GM12878 (cell line): ENCODE measurements around the gene ANKDD1A. TPM values are rescaled to one million over a fixed set of nuclear protein-coding genes. Genes with fewer than 3 reads are reported as not detected.

ENCODE experiments used
- BHLHE40 ChIP-seq, 2 experiments: fragments of 450-650 bp in 1 of 2; IDR thresholded peaks; 2 replicates each; pipeline ENCODE4 v1.6.1; 2011 to 2017; ENCODE audit warnings: low read depth in 2 of 2, borderline replicate concordance in 1 of 2, improper control_type of control experiment in 1 of 2, low read length in 1 of 2, mild to moderate bottlenecking in 1 of 2
- CHD1 ChIP-seq: IDR thresholded peaks from 2 replicates; pipeline ENCODE4 v1.6.1; 2012; ENCODE audit warnings: low read depth, low read length, improper control_type of control experiment
- CTCF ChIP-seq, 3 experiments: IDR thresholded peaks in 2 of 3; conservative IDR thresholded peaks in 1 of 3; 2 replicates each; pipeline ENCODE4 v1.5.1; 2011; ENCODE audit warnings: low read depth in 3 of 3, low read length in 3 of 3, mild to moderate bottlenecking in 3 of 3, control low read depth in 2 of 3, moderate library complexity in 2 of 3, inconsistent platforms in 1 of 3, mixed read lengths in 1 of 3; ENCODE audit not compliant: control insufficient read depth in 2 of 3, insufficient read depth in 1 of 3; ENCODE audit errors: extremely low read depth in 1 of 3
- CUX1 ChIP-seq: IDR thresholded peaks from 2 replicates; pipeline ENCODE4 v1.6.1; 2012; ENCODE audit warnings: improper control_type of control experiment, low read depth, low read length; ENCODE audit not compliant: insufficient replicate concordance
- FOS ChIP-seq: IDR thresholded peaks from 3 replicates; pipeline ENCODE4 v1.6.1; 2011; ENCODE audit warnings: borderline replicate concordance; ENCODE audit not compliant: insufficient read length; ENCODE audit errors: extremely low read depth
- MLLT1 ChIP-seq: fragments of 450-650 bp; IDR thresholded peaks from 2 replicates; pipeline ENCODE4 v1.6.1; 2016; ENCODE audit warnings: mild to moderate bottlenecking
- MTA3 ChIP-seq: IDR thresholded peaks from 2 replicates; pipeline ENCODE4 v1.6.1; 2012; ENCODE audit warnings: low read length, inconsistent platforms, borderline replicate concordance
- NR2C1 ChIP-seq: fragments of 450-650 bp; IDR thresholded peaks from 2 replicates; pipeline ENCODE4 v1.6.1; 2017; ENCODE audit warnings: antibody characterized with exemption, mild to moderate bottlenecking, moderate library complexity
- PRDM15 ChIP-seq: fragments of 450-650 bp; formaldehyde crosslinking; IDR thresholded peaks from 2 replicates; pipeline ENCODE4 v1.4.0; 2020; ENCODE audit warnings: mild to moderate bottlenecking, moderate library complexity
- SMAD5 ChIP-seq: IDR thresholded peaks from 2 replicates; pipeline ENCODE4 v1.6.1; 2016; ENCODE audit warnings: antibody characterized with exemption, low read depth
- SP1 ChIP-seq: IDR thresholded peaks from one replicate; pipeline ENCODE4 v1.6.1; 2011; ENCODE audit warnings: low read depth, low read length
- ZBTB40 ChIP-seq: fragments of 450-650 bp; IDR thresholded peaks from 2 replicates; pipeline ENCODE4 v1.6.1; 2016; ENCODE audit warnings: mild to moderate bottlenecking, moderate library complexity, borderline replicate concordance
- polyA plus RNA-seq, 11 experiments: library from polyadenylated mRNA; depleted of rRNA in 4 of 11; unstranded in 6 of 11; stranded (reverse) in 5 of 11; fragments of >200 nt; fragmentation: Nextera tagmentation in 4 of 11; fragmentation: Illumina TruSeq in 1 of 11; extraction: Ambion mirVana in 4 of 11; extraction: Trizol in 1 of 11; gene quantifications; 1 replicate in 1 of 11; 2 replicates in 10 of 11; pipeline versions ENCODE4 v1.2.1 to v1.2.3, GENCODE V29; 2011 to 2016; ENCODE audit warnings: inconsistent platforms in 2 of 11, missing spikeins in 2 of 11, low read depth in 1 of 11
- total RNA-seq, 4 experiments: library from RNA; depleted of rRNA in 3 of 4; stranded (reverse); fragments of >200 nt in 3 of 4; fragmentation: Illumina TruSeq in 1 of 4; extraction: Trizol in 1 of 4; gene quantifications; 2 replicates each; pipeline versions ENCODE4 v1.2.1 to v1.2.3, GENCODE V29; 2013 to 2021

The ANKDD1A gene
- total and polyA plus RNA-seq, 10 of the 15 experiments (the other 5 are each of a cell fraction or from before 2014, with no cell fraction given) = 1.5 to 6.6 (median 4.1) TPM

- TF ChIP-seq BHLHE40 (IDR thresholded peaks at IDR 0.05; ENCODE audit: borderline replicate concordance in 1 of 2, low read depth in 2 of 2, low read length in 1 of 2) = peak; percentile 87 to 91
- peak; percentile 63 for TF ChIP-seq SP1
- TF ChIP-seq SMAD5 = no peak
- no peak for TF ChIP-seq CTCF (IDR thresholded peaks at IDR 0.05 in 2 of 3, conservative IDR thresholded peaks at IDR 0.05 in 1 of 3; ENCODE audit: control insufficient read depth in 2 of 3, extremely low read depth in 1 of 3, insufficient read depth in 1 of 3, low read depth in 3 of 3, low read length in 3 of 3)
- TF ChIP-seq NR2C1 = no peak
- no peak for TF ChIP-seq MTA3
- TF ChIP-seq PRDM15 = no peak
- no peak for TF ChIP-seq CHD1
- TF ChIP-seq ZBTB40 = no peak
- TF ChIP-seq CUX1 = no peak
- TF ChIP-seq FOS = no peak
- TF ChIP-seq MLLT1 = no peak
Observed at GRCh38 chr15:64883997-64884511, 27.6 kb upstream of the ANKDD1A start (continued).
